ENCODE data around the gene CNTN4. TPM values are rescaled to one million over a fixed set of nuclear protein-coding genes. Genes with fewer than 3 reads are reported as not detected.

Gene CNTN4
- total RNA-seq, 3 donors from 2014 or later (not counting 1 experiment from before 2014, with no cell fraction given), result not detected

DNA sequence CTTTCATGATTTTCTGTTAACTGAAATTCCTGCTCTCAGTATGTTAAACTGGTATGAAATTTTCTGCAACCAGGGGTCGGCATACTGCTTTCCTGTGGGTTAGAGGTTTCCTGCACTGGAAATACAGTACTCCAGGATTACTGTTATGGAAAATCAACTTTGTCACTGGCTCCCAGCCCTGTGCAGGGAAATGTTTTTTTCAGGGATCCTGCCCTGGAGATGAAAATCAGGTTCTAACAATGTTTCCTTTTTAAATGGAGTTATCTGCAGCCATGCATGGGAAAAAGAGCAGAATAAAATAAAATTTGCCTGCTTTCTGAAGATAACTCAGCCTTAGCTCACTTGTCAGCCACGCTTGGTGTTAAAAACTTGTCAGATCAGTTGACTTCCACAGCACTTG is 791.1 kb downstream of the CNTN4 start:
- intact Hi-C loops (cut with micrococcal nuclease), result no loop called here
- H3K36me3 ChIP-seq (ENCODE audit: control insufficient read depth, insufficient read depth, low read length), result no peaks in the 10 kb centered on the region
- WGBS (ENCODE audit: insufficient coverage), result 41% methylated on average over 2 of the region's 2 CpGs
- no peak overlapping the region for H3K4me3 ChIP-seq (ENCODE audit: low read length)
- Mint-ChIP-seq H3K9me3 (no peaks in the 10 kb centered on the region), H3K36me3 (no peaks in the 10 kb centered on the region), H3K27ac (no peak overlapping the region), H3K27me3 (ENCODE audit: low read depth in 2 of 2) (peaks cover 6 to 9% of the 10 kb centered on the region in 2 donors), H3K4me3 (no peak overlapping the region), H3K4me1 (peaks cover 0 to 10% of the 10 kb centered on the region in 2 donors)
- no peaks in the 10 kb centered on the region for H3K27me3 ChIP-seq (ENCODE audit: control insufficient read depth, insufficient read depth, low read length)
- TF ChIP-seq, protein P1, sequence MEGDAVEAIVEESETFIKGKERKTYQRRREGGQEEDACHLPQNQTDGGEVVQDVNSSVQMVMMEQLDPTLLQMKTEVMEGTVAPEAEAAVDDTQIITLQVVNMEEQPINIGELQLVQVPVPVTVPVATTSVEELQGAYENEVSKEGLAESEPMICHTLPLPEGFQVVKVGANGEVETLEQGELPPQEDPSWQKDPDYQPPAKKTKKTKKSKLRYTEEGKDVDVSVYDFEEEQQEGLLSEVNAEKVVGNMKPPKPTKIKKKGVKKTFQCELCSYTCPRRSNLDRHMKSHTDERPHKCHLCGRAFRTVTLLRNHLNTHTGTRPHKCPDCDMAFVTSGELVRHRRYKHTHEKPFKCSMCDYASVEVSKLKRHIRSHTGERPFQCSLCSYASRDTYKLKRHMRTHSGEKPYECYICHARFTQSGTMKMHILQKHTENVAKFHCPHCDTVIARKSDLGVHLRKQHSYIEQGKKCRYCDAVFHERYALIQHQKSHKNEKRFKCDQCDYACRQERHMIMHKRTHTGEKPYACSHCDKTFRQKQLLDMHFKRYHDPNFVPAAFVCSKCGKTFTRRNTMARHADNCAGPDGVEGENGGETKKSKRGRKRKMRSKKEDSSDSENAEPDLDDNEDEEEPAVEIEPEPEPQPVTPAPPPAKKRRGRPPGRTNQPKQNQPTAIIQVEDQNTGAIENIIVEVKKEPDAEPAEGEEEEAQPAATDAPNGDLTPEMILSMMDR (IDR thresholded peaks at IDR 0.05), result no peak
- ATAC-seq (no peak), DNase-seq (no peak)
- no peaks in the 10 kb centered on the region for H3K9me3 ChIP-seq (ENCODE audit: control insufficient read depth, insufficient read depth, low read length)
- no peak overlapping the region for H3K27ac ChIP-seq (ENCODE audit: low read length)
- H3K4me1 ChIP-seq (ENCODE audit: control insufficient read depth, insufficient read depth, low read length), result no peaks in the 10 kb centered on the region

DNA sequence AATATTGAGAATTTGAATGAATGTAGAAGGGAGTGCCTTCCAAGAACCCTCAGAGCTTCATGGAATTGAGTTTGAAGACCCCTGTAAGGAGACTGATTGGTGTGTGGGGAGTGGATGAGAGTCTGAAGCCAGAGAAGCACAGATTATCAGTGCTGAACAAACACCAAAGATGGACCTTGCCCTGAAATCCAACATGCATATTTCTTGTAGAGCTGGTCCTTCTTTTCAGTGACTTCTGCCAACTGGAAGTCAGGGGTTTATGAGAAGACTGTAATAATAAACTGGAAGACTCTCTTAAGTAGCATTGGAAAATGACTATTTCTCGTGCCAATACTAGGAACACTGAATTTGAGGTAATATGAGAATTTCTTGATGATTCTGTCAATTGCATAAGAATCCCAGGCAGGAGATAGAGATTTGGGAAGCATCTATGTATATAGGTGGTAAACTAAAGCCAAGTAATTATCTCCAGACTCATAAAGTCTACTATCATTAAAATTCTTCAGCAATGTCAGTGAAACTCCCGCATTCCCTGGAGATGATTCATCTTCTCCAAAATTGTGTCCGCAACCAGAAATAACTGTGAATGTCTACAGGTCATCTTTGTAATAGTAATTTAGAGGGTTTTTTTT is 797.8 kb downstream of the CNTN4 start:
- Mint-ChIP-seq H3K4me3 (no peak overlapping the region), H3K9me3 (no peaks in the 10 kb centered on the region), H3K4me1 (no peaks in the 10 kb centered on the region), H3K27ac (no peak overlapping the region), H3K27me3 (ENCODE audit: low read depth in 2 of 2) (peaks cover 4 to 14% of the 10 kb centered on the region in 2 donors), H3K36me3 (no peaks in the 10 kb centered on the region)
- WGBS (ENCODE audit: insufficient coverage), result 72% methylated on average over 1 of the region's 3 CpGs
- TF ChIP-seq, protein P1 (IDR thresholded peaks at IDR 0.05), result no peak
- no peak for ATAC-seq
- no peak for DNase-seq
- Histone ChIP-seq H3K9me3 (ENCODE audit: control insufficient read depth, insufficient read depth, low read length) (no peaks in the 10 kb centered on the region), H3K27ac (ENCODE audit: low read length) (no peak overlapping the region), H3K27me3 (ENCODE audit: control insufficient read depth, insufficient read depth, low read length) (no peaks in the 10 kb centered on the region), H3K36me3 (ENCODE audit: control insufficient read depth, insufficient read depth, low read length) (no peaks in the 10 kb centered on the region), H3K4me1 (ENCODE audit: control insufficient read depth, insufficient read depth, low read length) (no peaks in the 10 kb centered on the region), H3K4me3 (ENCODE audit: low read length) (no peak overlapping the region)
- intact Hi-C loops (cut with micrococcal nuclease), result no loop called here

DNA sequence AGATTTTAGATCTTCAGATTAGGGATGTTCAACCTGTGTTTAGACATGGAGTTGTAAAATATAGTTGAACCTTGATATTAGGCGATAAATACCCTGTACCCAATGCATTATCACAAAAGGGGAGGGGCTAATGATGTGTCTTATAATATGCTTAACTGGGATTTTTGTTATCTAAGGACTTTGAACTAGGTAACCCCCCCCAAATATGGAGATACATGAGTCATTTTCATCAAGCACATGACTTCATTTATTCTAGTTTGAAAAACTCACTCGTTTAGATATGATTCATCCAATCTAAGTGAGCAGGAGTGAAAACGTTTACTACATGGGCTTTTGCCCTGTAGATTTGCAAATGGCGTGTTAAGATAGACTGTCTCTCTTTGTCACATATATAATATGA is 799.2 kb downstream of the CNTN4 start:
- Mint-ChIP-seq H3K36me3 (no peaks in the 10 kb centered on the region), H3K4me3 (no peak overlapping the region), H3K27me3 (ENCODE audit: low read depth in 2 of 2) (peaks cover 0 to 14% of the 10 kb centered on the region in 2 donors), H3K9me3 (no peaks in the 10 kb centered on the region), H3K27ac (no peak overlapping the region), H3K4me1 (no peaks in the 10 kb centered on the region)
- no peaks in the 10 kb centered on the region for H3K36me3 ChIP-seq (ENCODE audit: control insufficient read depth, insufficient read depth, low read length)
- no peak for ATAC-seq
- WGBS (ENCODE audit: insufficient coverage), result 91% methylated on average over 3 of the region's 4 CpGs
- H3K9me3 ChIP-seq (ENCODE audit: control insufficient read depth, insufficient read depth, low read length), result no peaks in the 10 kb centered on the region
- H3K27ac ChIP-seq (ENCODE audit: low read length), result no peak overlapping the region
- DNase-seq, result no peak
- intact Hi-C loops (cut with micrococcal nuclease), result no loop called here
- H3K4me3 ChIP-seq (ENCODE audit: low read length), result no peak overlapping the region
- H3K4me1 ChIP-seq (ENCODE audit: control insufficient read depth, insufficient read depth, low read length), result no peaks in the 10 kb centered on the region
- H3K27me3 ChIP-seq (ENCODE audit: control insufficient read depth, insufficient read depth, low read length), result no peaks in the 10 kb centered on the region
- TF ChIP-seq, protein P1 (IDR thresholded peaks at IDR 0.05), result no peak
